CD4-positive, alpha-beta T cell treated with Interleukin-10 for 1 hour (primary cell): Measurements from ENCODE around the gene TOB2.

Source experiments
- DNase-seq: peaks from one replicate; pipeline ENCODE4 v3.0.0-alpha.2; 2020

TOB2 gene

GRCh38 chr22:41446639-41447434, at the start of gene TOB2:
Gene TOB2 (minus strand): TSS chr22:41446801. CDS start chr22:41437345, 9,456 bp downstream.
- DNase-seq = peak; percentile 96

GRCh38 chr22:41491374-41492100, 44.9 kb upstream of the TOB2 start:
- DNase-seq = no peak

GRCh38 chr22:41488596-41489385, 42.2 kb upstream of the TOB2 start:
- DNase-seq = no peak

- no peak for DNase-seq
Observed at GRCh38 chr22:41488076-41488475, 41.5 kb upstream of the TOB2 start.

- no peak for DNase-seq
Observed at GRCh38 chr22:41487037-41487935, 40.7 kb upstream of the TOB2 start.

GRCh38 chr22:41485033-41485432, 38.4 kb upstream of the TOB2 start:
- DNase-seq = no peak

GRCh38 chr22:41482319-41482935, 35.8 kb upstream of the TOB2 start:
- DNase-seq = no peak

- no peak for DNase-seq
Observed at GRCh38 chr22:41481925-41482318, 35.3 kb upstream of the TOB2 start.

- DNase-seq = no peak
Observed at GRCh38 chr22:41481131-41481830, 34.7 kb upstream of the TOB2 start.

GRCh38 chr22:41480397-41480735, 33.8 kb upstream of the TOB2 start:
- DNase-seq = no peak

- no peak for DNase-seq
Observed at GRCh38 chr22:41479671-41480396, 33.2 kb upstream of the TOB2 start.

- DNase-seq = no peak
Observed at GRCh38 chr22:41478891-41479521, 32.4 kb upstream of the TOB2 start.

GRCh38 chr22:41478473-41478872, 31.9 kb upstream of the TOB2 start:
- DNase-seq = no peak

GRCh38 chr22:41474872-41475451, 28.4 kb upstream of the TOB2 start:
- no peak for DNase-seq

- no peak for DNase-seq
Observed at GRCh38 chr22:41471568-41471967, 25.0 kb upstream of the TOB2 start.

GRCh38 chr22:41470886-41471285, 24.3 kb upstream of the TOB2 start:
- DNase-seq = no peak

- no peak for DNase-seq
Observed at GRCh38 chr22:41469218-41469851, 22.7 kb upstream of the TOB2 start.

GRCh38 chr22:41468381-41469217, 22.0 kb upstream of the TOB2 start, which contains the start of the genes ACO2 and PHF5A:
Gene ACO2 (plus strand): TSS chr22:41469117. CDS start chr22:41469147, 30 bp downstream.
Gene PHF5A (minus strand): TSS chr22:41468692. CDS start chr22:41468653, 39 bp downstream.
- peak; percentile 98 for DNase-seq
